ENCODE measurements around the gene DESI2.
"Not testable (repeated sequence)": the region's sequence is repeated elsewhere in the genome, so short reads cannot be mapped to it uniquely, and the experiment has no call there.

The DESI2 gene

GRCh38 chr1:244709076-244709475 lies 56.1 kb downstream of the DESI2 start:
- no peak for DNase-seq

GRCh38 chr1:244709476-244710368 lies 56.8 kb downstream of the DESI2 start:
- DNase-seq, result no peak

GRCh38 chr1:244710474-244711062 lies 57.6 kb downstream of the DESI2 start:
- DNase-seq, result no peak

- no peak for DNase-seq
Observed at GRCh38 chr1:244712669-244713068, 59.7 kb downstream of the DESI2 start.

GRCh38 chr1:244713332-244713731 lies 60.4 kb downstream of the DESI2 start:
- no peak for DNase-seq

- DNase-seq, result no peak
Observed at GRCh38 chr1:244727871-244728474, 75.0 kb downstream of the DESI2 start.

GRCh38 chr1:244730153-244730933 lies 77.4 kb downstream of the DESI2 start:
- DNase-seq, result peak; percentile 31

- DNase-seq, result no peak
Observed at GRCh38 chr1:244730934-244731434, 78.1 kb downstream of the DESI2 start.

- no peak for DNase-seq
Observed at GRCh38 chr1:244731651-244732050, 78.7 kb downstream of the DESI2 start.

- no peak for DNase-seq
Observed at GRCh38 chr1:244732851-244733450, 80.0 kb downstream of the DESI2 start.

GRCh38 chr1:244735404-244735803 lies 82.5 kb downstream of the DESI2 start:
- DNase-seq, result no peak

GRCh38 chr1:244735876-244736561 lies 83.1 kb downstream of the DESI2 start:
- no peak for DNase-seq

- DNase-seq, result not testable (repeated sequence)
Observed at GRCh38 chr1:244739140-244739539, 86.2 kb downstream of the DESI2 start.

GRCh38 chr1:244740027-244740617 lies 87.2 kb downstream of the DESI2 start:
- not testable (repeated sequence) for DNase-seq

GRCh38 chr1:244741692-244742091 lies 88.8 kb downstream of the DESI2 start:
- no peak for DNase-seq

- no peak for DNase-seq
Observed at GRCh38 chr1:244749230-244750016, 96.5 kb downstream of the DESI2 start.

GRCh38 chr1:244751271-244751895 lies 98.5 kb downstream of the DESI2 start:
- DNase-seq, result no peak

GRCh38 chr1:244755673-244756072 lies 102.7 kb downstream of the DESI2 start:
- no peak for DNase-seq

GRCh38 chr1:244757091-244757939 lies 104.4 kb downstream of the DESI2 start:
- DNase-seq, result no peak
